Measurements from ENCODE around the gene ICAM1. TPM values are rescaled to one million over a fixed set of nuclear protein-coding genes. Genes with fewer than 3 reads are reported as not detected.

The ICAM1 gene
- total and polyA plus RNA-seq, 10 of the 15 experiments (the other 5 are each of a cell fraction or from before 2014, with no cell fraction given) = 7.6 to 115 (median 60.2) TPM

- Histone ChIP-seq H3K79me2 (ENCODE audit: control insufficient read depth, insufficient read depth, low read length) (no peaks in the 10 kb centered on the region), H3K4me3 (no peak overlapping the region), H3K36me3 (ENCODE audit: control insufficient read depth in 2 of 2, insufficient read depth in 2 of 2, low read length in 1 of 2) (peaks cover 2 to 45% of the 10 kb centered on the region in 2 experiments; a peak in 3 of 4 replicates), H3K4me1 (ENCODE audit: control insufficient read depth, insufficient read depth, low read length) (no peaks in the 10 kb centered on the region), H3K27ac (ENCODE audit: control insufficient read depth, insufficient read depth) (no peak overlapping the region), H3K9ac (ENCODE audit: control insufficient read depth, insufficient read depth, low read length) (no peak overlapping the region), H2AFZ (ENCODE audit: control insufficient read depth, low read depth, low read length) (no peak overlapping the region), H3K4me2 (ENCODE audit: control insufficient read depth, insufficient read depth) (no peak overlapping the region), H3K9me3 (replicated peaks; ENCODE audit: control insufficient read depth, insufficient read depth, low read length) (no peaks in the 10 kb centered on the region), H3K27me3 (replicated peaks in 1 of 2; ENCODE audit: control insufficient read depth in 2 of 2, insufficient read depth in 2 of 2, low read length in 1 of 2) (no peaks in the 10 kb centered on the region), H4K20me1 (ENCODE audit: control insufficient read depth, insufficient read depth) (no peaks in the 10 kb centered on the region)
- DNase-seq (ENCODE audit: low read depth, low spot score) = no peak
- intact Hi-C loops (cut with micrococcal nuclease; ENCODE audit: unreplicated experiment) = no loop called here
- SMC1A ChIA-PET (ENCODE audit: uncharacterized antibody, unreplicated experiment) = no interaction called here
- CTCF ChIA-PET = no interaction called here
- RAD21 ChIA-PET (ENCODE audit: unreplicated experiment) = no interaction called here
- POLR2A ChIA-PET = interaction anchor here (0.5 kb wide), 1 partner anchor 487 kb away, joined by 3 read pairs; no protein-coding TSS in a partner anchor
- in situ Hi-C loops (cut with MboI) = no loop called here
- ATAC-seq = no peak
- BruUV-seq (replicated peaks) = no TSS peak
- TF ChIP-seq ESRRA (IDR thresholded peaks at IDR 0.05; ENCODE audit: low read length) = no peak
- TF ChIP-seq CHD4 (IDR thresholded peaks at IDR 0.05) = no peak
- no peak for TF ChIP-seq HDGF (IDR thresholded peaks at IDR 0.05)
- no peak for TF ChIP-seq RELB (IDR thresholded peaks at IDR 0.05; ENCODE audit: low read depth)
- no peak for TF ChIP-seq MTA3 (IDR thresholded peaks at IDR 0.05; ENCODE audit: borderline replicate concordance, low read length)
- TF ChIP-seq NRF1 (conservative IDR thresholded peaks at IDR 0.05; ENCODE audit: low read depth, low read length) = no peak
- TF ChIP-seq GATAD2B (conservative IDR thresholded peaks at IDR 0.05; ENCODE audit: low read depth) = no peak
- TF ChIP-seq IKZF2 (IDR thresholded peaks at IDR 0.05) = no peak
- no peak for TF ChIP-seq ATF2 (IDR thresholded peaks at IDR 0.05; ENCODE audit: low read length)
- TF ChIP-seq CREB1 (IDR thresholded peaks at IDR 0.05; ENCODE audit: low read depth) = no peak
- no peak for TF ChIP-seq RFX5 (IDR thresholded peaks at IDR 0.05; ENCODE audit: low read depth, low read length)
- no peak for TF ChIP-seq USF2 (IDR thresholded peaks at IDR 0.05; ENCODE audit: borderline replicate concordance, low read depth, low read length)
- TF ChIP-seq ZSCAN29 (IDR thresholded peaks at IDR 0.05) = no peak
- no peak for FAIRE-seq
- 97% methylated on average over 25 of the region's 32 CpGs for WGBS (ENCODE audit: insufficient coverage, insufficient replicate concordance, low lambda C conversion rate, missing lambda C conversion rate)
These were observed 49.9 kb downstream of the ICAM1 start for GRCh38 chr19:10320602-10321416.

All from GM12878 (cell line).